ENCODE data around the gene ZFP69B.

Gene ZFP69B

DNA sequence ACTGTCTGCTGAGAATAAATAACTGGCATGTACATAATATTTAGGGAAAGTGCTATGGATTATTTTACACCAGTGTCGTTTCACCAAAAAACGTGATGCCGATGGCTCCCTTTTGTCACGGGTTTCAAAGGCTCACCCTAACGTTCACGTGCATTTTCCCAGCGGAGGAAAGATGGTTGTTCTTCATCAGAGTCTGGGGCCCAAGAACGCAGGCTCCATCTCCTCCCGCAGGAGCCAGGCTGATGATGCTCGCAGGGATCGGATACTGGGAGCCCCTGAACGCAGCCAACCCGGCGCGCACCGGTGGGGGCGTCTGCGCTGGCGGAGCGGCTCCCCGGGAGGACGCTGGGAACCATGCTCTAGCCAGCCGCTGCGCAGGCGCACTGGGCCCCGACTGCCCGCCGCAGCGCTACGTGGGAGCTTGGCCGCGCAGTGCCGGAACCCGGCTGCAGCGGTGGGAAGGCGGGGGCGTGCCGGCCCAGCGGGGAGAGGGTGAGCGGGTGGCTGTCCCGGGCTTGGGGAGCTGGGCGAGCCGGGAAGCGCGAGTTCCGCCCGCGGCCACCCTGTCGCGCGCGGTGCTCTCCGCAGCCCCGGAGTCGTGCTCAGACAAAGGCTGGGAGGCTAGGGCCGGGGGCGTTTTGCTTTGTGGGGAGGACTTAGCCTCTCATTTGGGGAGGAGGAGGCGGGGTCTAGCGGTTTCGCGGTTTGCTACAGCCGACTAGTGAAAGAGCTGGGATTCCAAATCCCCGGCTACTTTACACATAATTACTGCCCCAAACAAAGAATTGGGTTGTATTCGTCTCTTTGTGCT is at the start of gene ZFP69B:
Gene ZFP69B, plus strand, starts transcription at position 793 of the 811 bp plus-strand sequence. CDS start 486 bp downstream, outside the sequence.
- DNase-seq = peak; percentile 97

DNA sequence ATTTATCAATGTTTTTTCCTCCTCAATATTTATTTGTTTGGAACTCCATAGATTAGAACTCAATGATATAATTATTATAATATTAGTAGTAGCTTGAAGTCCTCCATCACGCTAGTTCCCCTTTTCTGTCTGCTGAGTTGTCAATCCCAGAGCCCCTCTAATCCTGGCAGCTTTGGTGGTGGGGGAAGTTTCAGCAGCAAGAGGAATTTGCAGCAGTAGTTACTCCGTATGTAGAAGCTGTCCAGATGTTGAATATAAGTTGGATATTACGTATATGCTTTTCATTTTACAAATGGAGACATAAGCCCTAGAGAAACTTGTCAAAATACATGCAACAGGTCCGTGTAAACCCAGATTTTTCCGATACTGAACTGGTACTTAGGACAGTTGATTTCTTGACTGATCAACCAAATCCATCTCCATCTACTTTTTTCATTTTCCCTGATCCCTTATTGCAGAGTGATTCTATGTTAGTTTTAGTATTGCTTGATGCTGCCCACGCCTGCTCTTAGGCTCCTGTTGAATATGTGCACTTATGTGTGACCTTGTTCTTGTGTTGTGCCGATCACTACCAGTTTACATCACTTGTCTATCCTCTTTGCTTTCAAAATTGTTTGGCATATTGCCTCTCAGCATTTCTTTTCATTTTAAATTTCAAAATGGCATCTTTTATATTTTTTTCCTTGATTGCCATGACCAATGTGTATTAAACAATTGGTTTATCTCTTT is 48.6 kb upstream of the ZFP69B start:
- DNase-seq = no peak

DNA sequence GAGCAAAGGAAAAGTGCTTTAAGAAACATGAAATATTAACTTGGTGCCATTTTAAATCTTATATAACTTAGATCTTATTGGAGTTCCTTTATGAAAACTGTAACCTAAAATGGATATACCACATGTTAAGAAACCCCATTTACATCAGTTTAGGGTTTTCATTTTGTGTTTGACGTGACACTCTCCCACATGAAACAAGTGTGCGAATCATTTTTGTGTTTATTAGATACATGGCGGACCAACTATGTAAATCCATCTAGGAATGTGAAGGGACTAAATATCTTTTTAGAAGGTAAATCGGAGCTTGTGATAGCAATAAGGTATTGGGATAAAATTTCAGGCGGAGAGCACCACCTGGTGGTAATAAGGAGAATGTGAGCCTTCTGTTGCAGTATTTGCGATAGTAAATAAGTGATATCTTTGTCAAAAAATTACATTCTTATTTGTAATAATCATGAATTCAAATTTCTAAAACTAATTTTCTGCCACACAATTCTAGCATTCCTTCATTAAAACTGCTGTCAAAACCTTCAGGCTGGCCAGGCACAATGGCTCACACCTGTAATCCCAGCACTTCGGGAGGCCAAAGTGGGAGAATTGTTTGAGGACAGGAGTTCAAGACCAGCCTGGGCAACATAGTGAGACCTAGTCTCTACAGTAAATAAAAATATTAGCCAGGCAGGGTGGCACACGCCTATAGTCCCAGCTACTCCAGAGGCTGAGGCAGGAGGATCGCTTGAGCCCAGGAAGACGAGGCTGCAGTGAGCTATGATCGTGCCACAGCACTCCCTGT is 45.4 kb upstream of the ZFP69B start:
- no peak for DNase-seq

DNA sequence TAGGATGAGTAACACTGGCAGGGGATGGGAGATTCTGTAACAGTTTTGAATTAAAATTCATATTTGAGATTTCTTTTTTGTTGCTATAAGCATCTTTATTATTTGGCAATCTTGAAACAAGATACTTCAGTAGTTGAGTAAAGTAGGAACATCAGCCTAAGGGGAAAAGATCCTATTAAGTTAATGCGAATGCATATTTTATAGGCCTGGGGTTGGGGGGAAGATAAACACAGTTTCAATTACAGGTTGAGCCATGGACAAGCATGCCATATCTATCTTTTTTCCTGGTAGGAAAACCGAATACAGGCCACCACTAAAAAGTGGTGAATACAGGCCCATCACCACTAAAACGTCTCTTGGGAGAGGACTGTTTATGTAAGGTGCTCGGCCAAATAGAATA is 44.5 kb upstream of the ZFP69B start:
- DNase-seq = no peak

DNA sequence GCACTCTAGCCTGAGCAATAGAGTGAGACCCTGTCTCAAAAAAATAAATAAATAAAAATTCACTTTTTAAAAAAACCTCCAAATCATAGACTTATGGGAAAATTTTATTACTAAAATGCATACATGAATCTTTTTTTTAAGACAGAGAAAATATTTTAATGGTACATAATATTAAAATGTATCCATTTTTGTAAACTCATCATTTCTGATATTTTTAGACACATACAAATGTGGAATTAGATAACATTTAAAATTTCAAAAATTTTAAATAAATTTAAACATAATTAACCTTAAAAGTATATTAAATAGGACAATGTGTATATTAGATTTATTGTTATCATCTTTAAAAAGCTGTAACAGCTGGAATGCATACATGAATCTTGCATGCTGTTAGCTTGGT is 42.8 kb upstream of the ZFP69B start:
- DNase-seq = no peak

DNA sequence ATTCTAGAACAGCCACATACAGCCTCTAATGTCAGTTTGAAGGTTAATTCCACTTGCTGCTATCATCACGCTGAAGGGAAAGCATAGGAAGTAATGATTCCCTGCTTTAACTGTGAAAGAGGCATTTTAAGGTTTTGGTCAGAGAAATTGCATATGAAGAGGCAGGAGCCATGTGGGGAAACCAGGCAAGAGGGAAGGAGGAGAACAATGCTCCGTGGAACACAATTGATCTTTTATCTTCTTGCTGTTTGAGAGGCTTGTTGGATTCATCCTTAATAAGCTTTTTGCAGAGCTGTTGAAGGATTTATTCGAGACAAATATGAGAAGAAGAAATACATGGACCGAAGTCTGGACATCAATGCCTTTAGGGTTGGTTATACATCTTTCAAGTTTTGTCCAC is 40.8 kb upstream of the ZFP69B start:
- no peak for DNase-seq

DNA sequence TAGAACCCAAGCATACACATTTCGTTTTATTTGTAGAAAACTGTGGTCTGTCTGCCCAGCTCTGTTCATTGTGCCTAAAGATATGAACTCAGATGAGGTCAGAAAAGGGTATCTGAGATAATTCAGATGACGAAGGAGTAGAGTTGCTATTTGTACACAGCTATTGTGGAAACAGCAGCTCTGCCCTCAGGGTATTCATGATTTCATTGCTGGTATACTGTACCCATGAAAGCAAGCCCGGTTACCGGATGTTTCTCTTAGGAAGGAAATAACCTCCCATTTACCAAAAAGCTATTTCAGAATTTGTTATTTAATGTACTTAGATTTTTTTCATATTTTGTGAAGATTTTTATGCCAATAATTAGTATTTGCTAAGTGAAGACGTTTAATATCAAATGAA is 39.0 kb upstream of the ZFP69B start:
- DNase-seq = no peak

DNA sequence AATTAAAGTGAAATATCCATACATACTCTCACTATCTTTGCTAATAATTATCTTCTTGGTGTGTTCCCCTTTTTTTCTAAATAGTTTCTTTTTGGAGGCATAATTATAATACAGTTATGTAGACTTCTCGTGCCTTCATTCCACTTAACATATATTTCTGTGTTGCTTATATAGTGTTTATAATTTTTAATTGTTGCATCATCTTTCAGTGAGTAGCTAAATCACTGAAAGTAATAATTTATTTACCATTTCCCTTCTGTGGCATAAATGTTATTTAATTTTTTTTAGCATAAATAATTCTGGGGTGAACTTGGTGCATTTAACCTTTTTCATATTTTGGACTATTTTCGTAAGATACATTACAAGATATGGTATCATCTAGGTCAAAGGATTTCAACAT is 38.4 kb upstream of the ZFP69B start:
- DNase-seq = no peak

DNA sequence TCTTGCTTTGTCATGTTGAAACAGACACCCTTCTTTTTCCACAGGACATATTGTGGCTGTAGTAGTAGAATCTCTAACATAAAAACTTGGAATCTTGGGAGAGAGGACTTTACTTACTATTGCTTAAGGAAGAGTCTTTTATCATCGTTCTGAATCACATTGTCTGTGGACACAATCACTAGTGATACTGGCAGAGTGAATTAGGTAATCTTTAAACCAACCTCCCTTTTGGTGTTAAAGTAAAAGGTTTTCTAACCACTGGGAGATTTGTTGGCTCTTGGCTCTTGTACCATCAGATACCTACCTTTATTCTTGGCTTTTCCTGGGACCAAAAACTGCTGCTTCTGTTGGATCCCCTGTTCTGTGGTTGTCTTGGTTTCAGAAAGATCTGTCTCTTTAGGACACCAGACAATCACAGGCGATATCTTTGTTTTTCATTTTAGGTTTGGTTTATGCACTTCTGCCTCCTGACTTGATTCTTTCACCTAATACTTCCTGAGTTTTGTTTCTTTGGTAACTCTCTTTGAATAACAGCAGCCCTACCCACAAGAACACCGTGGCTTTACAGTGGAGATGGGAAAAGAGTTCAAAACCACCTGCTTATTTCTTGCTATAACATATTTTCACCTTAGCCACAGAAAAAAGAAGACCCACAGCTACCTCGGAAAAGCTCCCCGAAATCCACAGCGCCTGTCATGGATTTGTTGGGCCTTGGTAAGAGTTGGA is 36.6 kb upstream of the ZFP69B start:
- no peak for DNase-seq

DNA sequence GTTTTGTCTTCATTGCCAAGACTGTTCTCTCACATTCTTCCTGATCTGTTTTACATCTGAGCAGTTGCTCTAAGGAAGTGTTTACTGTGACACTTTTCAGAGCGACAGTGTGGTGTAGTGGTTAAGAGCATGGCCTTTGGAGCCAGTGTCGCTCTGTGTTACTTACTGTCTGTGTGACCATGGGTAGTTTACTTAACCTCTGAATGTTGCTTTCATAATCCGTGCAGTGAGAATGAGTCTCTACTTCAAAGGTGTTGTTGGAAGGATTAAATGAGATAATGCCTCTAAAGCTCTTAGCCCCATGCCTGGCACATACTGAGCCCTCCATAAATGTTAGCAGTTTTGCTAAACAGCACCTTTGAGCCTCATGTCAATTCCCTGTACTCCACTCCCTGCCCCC is 35.9 kb upstream of the ZFP69B start:
- DNase-seq = no peak

DNA sequence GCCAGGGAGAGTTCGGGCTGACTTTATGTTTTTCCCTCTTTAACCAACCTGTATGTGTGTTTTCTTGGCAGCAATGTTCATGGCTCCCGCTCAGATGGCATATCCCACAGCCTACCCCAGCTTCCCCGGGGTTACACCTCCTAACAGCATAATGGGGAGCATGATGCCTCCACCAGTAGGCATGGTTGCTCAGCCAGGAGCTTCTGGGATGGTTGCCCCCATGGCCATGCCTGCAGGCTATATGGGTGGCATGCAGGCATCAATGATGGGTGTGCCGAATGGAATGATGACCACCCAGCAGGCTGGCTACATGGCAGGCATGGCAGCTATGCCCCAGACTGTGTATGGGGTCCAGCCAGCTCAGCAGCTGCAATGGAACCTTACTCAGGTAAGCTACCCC is 33.6 kb upstream of the ZFP69B start:
- DNase-seq = no peak

DNA sequence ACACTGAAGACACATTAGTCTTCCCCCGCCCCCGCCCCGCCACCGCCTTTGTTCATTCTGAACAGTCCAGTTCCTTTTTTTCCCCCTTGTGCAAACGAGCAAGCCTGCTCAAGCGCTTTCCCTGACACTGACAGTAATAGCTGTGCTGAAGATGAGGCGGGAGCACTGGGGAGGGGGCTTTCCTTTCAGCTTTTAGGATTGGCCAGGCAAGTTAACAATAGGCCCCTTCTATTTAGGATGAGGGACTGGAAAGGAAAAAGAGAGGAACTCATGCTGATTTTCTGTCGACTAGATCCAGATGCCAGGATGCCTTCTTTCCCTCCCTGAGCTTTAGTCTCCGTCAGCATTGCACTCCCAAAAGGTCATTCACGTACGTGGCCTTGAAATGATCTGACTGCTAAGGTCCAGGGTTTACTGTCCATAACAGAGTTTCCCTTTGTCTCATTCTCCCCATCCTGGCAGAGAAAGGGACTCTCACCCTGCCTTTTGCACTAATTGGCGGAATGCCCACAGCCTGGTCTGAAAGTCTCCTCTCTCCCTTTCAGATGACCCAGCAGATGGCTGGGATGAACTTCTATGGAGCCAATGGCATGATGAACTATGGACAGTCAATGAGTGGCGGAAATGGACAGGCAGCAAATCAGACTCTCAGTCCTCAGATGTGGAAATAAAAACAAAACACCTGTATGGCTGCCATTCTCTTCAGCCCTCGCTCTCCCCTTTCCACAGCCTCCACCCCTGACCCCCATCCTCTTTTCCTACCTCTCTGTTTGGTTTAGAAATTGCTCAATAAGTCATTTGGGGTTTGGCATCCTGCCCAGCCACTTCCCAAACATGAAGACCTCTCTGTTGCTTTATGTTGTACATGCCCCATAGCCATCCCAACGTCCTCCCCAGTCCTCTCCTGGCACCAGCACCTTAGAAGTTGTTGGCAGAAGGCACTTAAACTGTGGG is 28.6 kb upstream of the ZFP69B start:
- DNase-seq = no peak

DNA sequence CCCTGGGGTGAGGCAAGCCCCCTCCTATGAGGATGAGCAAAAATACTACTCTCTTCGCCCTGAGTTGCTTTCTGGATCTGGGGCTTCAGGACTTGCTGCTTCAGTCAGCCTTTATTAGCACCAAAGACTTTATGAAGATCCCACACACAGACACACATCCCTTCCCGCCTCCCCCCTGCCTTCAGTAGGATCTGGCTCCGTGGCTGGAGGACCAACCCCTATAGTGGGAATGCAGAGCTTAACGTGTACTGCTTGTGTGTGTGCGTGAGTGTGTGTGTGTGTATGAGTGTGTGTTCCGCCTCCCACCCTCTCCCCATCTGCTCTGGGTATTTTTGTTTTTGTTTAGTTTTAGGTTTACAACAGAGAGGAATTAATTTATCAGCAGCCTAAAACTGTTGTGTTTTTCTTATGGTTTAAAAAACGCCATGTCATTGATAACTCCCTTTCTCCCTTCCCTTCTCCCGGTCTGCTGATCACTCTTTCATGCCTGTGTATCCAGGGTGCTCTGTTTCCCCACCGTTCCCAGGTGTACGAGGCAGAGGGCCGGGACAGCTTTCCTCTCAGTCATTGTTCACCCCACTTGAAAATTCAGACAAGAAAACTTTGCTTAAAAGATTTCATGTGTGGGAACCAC is 27.5 kb upstream of the ZFP69B start:
- DNase-seq = no peak

DNA sequence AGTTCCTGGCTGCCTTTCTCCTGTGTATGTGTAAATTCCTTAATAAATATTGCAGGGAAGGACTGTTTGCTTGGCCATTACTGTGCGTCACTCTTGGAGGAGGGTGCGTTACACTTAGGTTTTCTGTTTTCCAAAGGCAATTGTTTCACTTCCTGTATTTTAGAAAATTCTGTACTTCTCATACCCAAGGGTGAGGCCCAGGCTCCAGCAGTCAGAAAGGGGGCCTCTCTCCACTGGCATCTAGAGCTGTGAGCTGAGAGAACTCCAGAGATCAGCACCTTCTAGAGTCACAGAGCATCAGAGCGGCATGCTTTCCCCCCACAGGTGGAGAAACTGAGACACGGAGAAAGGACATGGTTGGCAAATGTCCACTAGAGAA is 27.0 kb upstream of the ZFP69B start:
- DNase-seq = no peak

DNA sequence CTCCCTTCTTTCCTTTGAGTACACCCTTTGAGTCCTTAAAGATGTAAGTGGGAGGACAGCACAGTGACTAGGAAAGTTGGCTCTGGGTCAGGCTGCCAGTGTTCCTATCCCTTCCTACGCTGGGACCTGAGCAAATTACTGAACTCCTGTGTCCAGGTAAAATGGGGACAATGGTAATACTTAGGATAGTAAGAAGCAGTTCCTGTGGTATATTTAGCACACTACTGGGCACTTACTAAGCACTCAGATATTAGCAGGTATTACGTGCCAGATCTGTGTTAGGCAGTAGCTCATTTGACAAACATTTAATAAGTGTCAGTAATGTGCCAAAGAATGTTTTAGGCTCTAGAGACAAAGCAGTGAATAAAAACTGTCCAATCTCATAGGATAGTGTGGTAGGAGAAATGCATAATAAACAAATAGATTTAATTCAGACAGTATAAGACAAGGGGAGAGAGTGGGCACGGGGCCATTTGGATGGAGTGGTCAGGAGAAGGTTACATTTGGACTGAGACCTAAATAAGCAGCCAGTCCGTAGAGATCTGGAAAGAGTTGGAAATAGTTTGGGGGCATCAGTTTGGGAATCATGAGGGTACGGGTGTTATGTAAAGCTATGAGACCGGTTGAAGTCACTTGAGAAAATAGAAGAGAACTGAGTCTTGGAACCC is 26.2 kb upstream of the ZFP69B start:
- DNase-seq = no peak

DNA sequence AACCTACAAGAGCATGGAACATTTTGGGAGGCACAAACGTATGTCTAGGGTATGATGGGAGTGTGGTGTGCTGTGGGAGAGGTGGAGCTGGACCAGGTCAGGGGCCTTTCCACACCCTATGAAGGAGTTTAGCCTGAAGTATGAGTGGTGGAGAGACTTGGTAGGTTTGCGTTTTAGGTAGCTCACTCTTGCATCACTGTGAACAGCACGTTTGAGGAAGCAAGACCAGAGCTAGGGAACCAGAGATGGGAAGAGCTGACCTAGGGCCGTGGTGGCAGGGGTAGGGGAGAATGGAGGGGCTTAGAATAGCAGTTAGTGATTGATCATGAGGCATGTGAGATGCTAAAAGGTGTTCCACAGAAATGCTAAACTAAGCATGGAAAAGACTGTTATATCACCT is 25.1 kb upstream of the ZFP69B start:
- no peak for DNase-seq

DNA sequence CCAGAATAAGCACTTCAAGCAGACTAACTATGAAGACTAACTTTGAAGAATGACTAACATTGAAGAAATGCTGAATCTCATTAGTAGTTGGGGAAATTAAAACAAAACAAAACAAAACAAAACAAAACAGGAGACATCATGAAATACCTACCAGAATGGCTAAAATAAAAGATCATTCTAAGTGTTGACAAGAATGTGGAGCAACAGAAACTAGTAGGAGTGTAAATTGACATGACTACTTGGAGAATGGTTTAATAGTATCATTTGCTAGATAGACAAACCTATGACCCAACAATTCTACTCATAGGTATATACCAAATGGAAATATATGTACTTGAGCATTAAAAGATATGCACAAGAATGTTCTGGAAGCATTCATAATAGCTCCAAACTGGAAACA is 18.9 kb upstream of the ZFP69B start:
- no peak for DNase-seq

DNA sequence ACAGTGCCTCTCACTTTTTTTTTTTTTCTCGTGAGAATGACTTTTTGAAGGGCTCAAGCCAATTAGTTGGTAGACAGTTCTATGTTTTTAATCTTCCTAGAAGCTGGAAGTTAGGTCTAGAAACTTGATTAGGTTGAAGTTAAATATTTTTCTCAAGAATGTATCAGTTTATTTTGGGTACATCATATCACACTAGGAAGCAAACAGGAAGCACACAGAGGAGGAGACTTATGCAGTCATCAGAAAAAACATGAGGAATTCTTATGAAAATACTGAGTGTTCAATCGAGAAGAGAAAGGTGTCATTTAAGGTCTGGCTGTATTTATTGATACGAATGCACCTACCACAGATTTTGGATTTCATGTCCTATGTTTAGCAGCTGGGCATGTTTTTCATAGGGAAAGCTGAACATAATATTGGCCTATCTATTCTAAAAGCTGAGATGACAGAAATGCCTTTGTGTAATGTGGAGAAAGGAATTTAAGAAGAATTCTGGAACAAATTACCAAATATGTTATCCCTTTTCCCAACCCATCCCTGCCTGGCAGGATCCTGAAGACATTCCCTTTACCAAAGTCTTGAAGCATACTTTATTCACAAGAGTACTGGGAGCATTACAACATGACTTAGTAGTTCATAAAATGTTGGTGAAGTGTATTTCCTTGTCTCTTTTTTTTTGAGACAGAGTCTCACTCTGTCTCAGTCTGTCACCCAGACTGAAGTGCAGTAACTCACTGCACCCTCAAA is 17.5 kb upstream of the ZFP69B start:
- no peak for DNase-seq

DNA sequence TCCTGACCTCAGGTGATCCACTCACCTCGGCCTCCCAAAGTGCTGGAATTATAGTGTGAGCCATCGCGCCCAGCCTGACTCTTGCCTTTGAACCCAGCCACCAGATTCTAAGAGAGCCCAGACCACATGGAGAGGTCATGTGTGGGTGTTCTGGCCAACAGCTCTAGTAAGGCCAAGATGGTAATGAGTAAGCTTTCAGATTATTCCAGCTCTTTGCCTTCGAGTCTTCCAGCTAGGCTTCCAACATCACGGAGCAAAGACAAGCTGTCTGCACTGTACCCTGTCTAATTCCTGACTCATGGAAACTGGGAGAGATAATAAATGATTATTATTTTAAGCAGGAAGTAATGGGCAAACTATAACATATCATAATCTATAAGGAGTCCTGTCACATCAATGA is 14.8 kb upstream of the ZFP69B start:
- DNase-seq = no peak

DNA sequence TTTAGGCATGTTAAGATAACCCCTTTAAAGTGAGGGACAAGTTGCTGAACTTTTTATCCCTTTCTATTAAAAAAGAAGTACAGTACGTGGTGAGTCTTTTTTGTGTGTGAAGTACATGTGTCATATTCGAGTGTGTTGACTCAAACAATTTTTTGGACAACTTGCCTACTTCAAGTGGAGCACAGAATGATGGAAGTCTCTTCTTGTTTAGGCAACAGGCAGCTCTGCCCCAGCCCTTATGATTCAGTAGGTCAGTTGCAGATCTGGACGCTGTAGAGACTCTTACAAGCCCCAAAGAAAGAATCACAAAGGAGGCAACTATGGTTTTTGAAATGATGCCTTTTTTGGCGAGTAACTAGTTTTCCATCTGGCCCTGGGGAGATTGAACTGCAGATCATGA is 14.4 kb upstream of the ZFP69B start:
- no peak for DNase-seq

Data from islet precursor cell (in vitro differentiated cells).